Neural progenitor cell (in vitro differentiated cells): Measurements from ENCODE around the gene LAMC1. TPM values are rescaled to one million over a fixed set of nuclear protein-coding genes. Genes with fewer than 3 reads are reported as not detected.

Experiments
- DNase-seq: peaks from one replicate; pipeline ENCODE4 v3.0.0-alpha.2; 2016; ENCODE audit warnings: low spot score
- H2AFZ ChIP-seq: fragments of 200-600 bp; sonication (generic); replicated peaks from 2 replicates; pipeline ENCODE4 v1.6.1; 2016; ENCODE audit warnings: antibody characterized with exemption
- H3F3A ChIP-seq: fragments of 200-600 bp; sonication (generic); 2 replicates; pipeline ENCODE4 v1.6.1; 2016; ENCODE audit warnings: antibody characterized with exemption, low read depth
- H3K27ac ChIP-seq: fragments of 200-600 bp; sonication (generic); 2 replicates; pipeline ENCODE4 v1.5.1; 2016; ENCODE audit warnings: mild to moderate bottlenecking
- H3K27me3 ChIP-seq: fragments of 200-600 bp; sonication (generic); 2 replicates; pipeline ENCODE4 v1.6.1; 2016; ENCODE audit warnings: mild to moderate bottlenecking, moderate library complexity
- H3K36me3 ChIP-seq: fragments of 200-600 bp; sonication (generic); 2 replicates; pipeline ENCODE4 v1.5.1; 2016
- H3K4me1 ChIP-seq: fragments of 200-600 bp; sonication (generic); 2 replicates; pipeline ENCODE4 v1.6.1; 2016; ENCODE audit warnings: mixed run types
- H3K4me2 ChIP-seq: fragments of 200-600 bp; sonication (generic); 2 replicates; pipeline ENCODE4 v1.6.1; 2016
- H3K4me3 ChIP-seq: fragments of 200-600 bp; sonication (generic); 2 replicates; pipeline ENCODE4 v1.5.1; 2016
- H3K79me2 ChIP-seq: fragments of 200-600 bp; sonication (generic); 2 replicates; pipeline ENCODE4 v1.6.1; 2016; ENCODE audit warnings: low read depth
- H3K9ac ChIP-seq: fragments of 200-600 bp; sonication (generic); 2 replicates; pipeline ENCODE4 v1.6.1; 2016
- H3K9me3 ChIP-seq: fragments of 200-600 bp; sonication (generic); 2 replicates; pipeline ENCODE4 v1.5.1; 2016; ENCODE audit warnings: low read depth
- H4K20me1 ChIP-seq: fragments of 200-600 bp; sonication (generic); 2 replicates; pipeline ENCODE4 v1.6.1; 2016; ENCODE audit warnings: low read depth
- H3K27ac Mint-ChIP-seq: 3 replicates; pipeline ENCODE4 v1.8.0; 2021; ENCODE audit warnings: mixed read lengths
- H3K27me3 Mint-ChIP-seq: 2 replicates; pipeline ENCODE4 v1.8.0; 2022; ENCODE audit warnings: low read depth, mild to moderate bottlenecking, inconsistent platforms, moderate library complexity, mixed read lengths; ENCODE audit not compliant: insufficient read depth
- H3K36me3 Mint-ChIP-seq: 3 replicates; pipeline ENCODE4 v1.8.0; 2021; ENCODE audit warnings: mixed read lengths
- H3K4me1 Mint-ChIP-seq: 3 replicates; pipeline ENCODE4 v1.8.0; 2021; ENCODE audit warnings: mixed read lengths
- H3K4me3 Mint-ChIP-seq: 3 replicates; pipeline ENCODE4 v1.8.0; 2021; ENCODE audit warnings: mild to moderate bottlenecking, moderate library complexity, mixed read lengths
- H3K9me3 Mint-ChIP-seq: 3 replicates; pipeline ENCODE4 v1.8.0; 2020; ENCODE audit warnings: mixed read lengths
- EZH2 ChIP-seq: fragments of 200-600 bp; sonication (generic); IDR thresholded peaks from 2 replicates; pipeline ENCODE4 v1.6.1; 2017; ENCODE audit warnings: antibody characterized with exemption, mild to moderate bottlenecking, moderate library complexity
- EZH2phosphoT487 ChIP-seq: fragments of 200-600 bp; sonication (generic); IDR thresholded peaks from 2 replicates; pipeline ENCODE4 v1.6.1; 2017; ENCODE audit warnings: antibody characterized with exemption
- total RNA-seq: library from RNA; depleted of rRNA; stranded (reverse); fragments of >200 nt; gene quantifications from 2 replicates; pipeline ENCODE4 v1.2.3, GENCODE V29; 2015; ENCODE audit warnings: low replicate concordance
- TF ChIP-seq, protein P1 (sequence below): fragments of 200-600 bp; sonication (generic); IDR thresholded peaks from 2 replicates; pipeline ENCODE4 v1.5.1; 2017; ENCODE audit warnings: antibody characterized with exemption, mild to moderate bottlenecking

Gene LAMC1
- total RNA-seq, 1 donor from 2014 or later, result 90.2 TPM

DNA sequence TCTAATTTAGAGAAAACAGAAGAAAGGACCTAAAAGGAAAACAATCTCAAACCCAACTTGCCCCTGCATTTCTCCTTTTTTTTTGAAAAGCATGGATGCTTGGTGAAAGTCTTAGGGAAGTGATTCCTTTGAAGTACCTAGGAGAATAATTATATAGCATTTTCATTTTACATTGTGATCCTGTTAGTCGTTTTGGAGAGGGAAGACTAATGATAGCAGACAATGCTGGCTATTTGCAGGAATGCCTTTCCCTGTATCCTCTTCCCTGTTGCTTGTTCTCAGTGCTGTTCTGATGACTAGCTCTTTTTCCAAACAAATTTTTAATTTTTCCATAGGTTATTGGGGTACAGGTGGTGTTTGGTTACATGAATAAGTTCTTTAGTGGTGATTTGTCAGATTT, 53.9 kb downstream of the LAMC1 start:
- Mint-ChIP-seq H3K4me3 (no peak overlapping the region), H3K36me3 (peaks cover 16% of the 10 kb centered on the region), H3K9me3 (peaks cover 11% of the 10 kb centered on the region), H3K27ac (no peak overlapping the region), H3K27me3 (peaks cover 4% of the 10 kb centered on the region), H3K4me1 (peaks cover 14% of the 10 kb centered on the region)
- Histone ChIP-seq H3K9me3 (no peaks in the 10 kb centered on the region), H2AFZ (peak overlapping the region; percentile 23), H3K27ac (no peak overlapping the region), H3F3A (no peaks in the 10 kb centered on the region), H3K9ac (no peak overlapping the region), H3K27me3 (no peaks in the 10 kb centered on the region), H3K4me1 (peaks cover 18% of the 10 kb centered on the region), H3K36me3 (no peaks in the 10 kb centered on the region), H3K4me3 (no peak overlapping the region), H3K4me2 (no peak overlapping the region), H3K79me2 (peaks cover 38% of the 10 kb centered on the region), H4K20me1 (no peaks in the 10 kb centered on the region)
- no peak for TF ChIP-seq EZH2
- TF ChIP-seq, protein P1, sequence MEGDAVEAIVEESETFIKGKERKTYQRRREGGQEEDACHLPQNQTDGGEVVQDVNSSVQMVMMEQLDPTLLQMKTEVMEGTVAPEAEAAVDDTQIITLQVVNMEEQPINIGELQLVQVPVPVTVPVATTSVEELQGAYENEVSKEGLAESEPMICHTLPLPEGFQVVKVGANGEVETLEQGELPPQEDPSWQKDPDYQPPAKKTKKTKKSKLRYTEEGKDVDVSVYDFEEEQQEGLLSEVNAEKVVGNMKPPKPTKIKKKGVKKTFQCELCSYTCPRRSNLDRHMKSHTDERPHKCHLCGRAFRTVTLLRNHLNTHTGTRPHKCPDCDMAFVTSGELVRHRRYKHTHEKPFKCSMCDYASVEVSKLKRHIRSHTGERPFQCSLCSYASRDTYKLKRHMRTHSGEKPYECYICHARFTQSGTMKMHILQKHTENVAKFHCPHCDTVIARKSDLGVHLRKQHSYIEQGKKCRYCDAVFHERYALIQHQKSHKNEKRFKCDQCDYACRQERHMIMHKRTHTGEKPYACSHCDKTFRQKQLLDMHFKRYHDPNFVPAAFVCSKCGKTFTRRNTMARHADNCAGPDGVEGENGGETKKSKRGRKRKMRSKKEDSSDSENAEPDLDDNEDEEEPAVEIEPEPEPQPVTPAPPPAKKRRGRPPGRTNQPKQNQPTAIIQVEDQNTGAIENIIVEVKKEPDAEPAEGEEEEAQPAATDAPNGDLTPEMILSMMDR, result no peak
- TF ChIP-seq EZH2phosphoT487, result no peak
- no peak for DNase-seq

GRCh38 chr1:183079712-183080388, 56.6 kb downstream of the LAMC1 start:
- H2AFZ ChIP-seq, result no peak overlapping the region
- H3K4me3 ChIP-seq, result no peak overlapping the region
- no peaks in the 10 kb centered on the region for H3F3A ChIP-seq
- H3K79me2 ChIP-seq, result peaks cover 38% of the 10 kb centered on the region
- peaks cover 16% of the 10 kb centered on the region for H3K36me3 Mint-ChIP-seq
- H3K27ac Mint-ChIP-seq, result no peak overlapping the region
- no peak overlapping the region for H3K4me3 Mint-ChIP-seq
- H3K4me2 ChIP-seq, result no peak overlapping the region
- H3K36me3 ChIP-seq, result no peaks in the 10 kb centered on the region
- no peaks in the 10 kb centered on the region for H4K20me1 ChIP-seq
- H3K9ac ChIP-seq, result no peak overlapping the region
- H3K27me3 ChIP-seq, result no peaks in the 10 kb centered on the region
- peaks cover 5% of the 10 kb centered on the region for H3K9me3 Mint-ChIP-seq
- H3K9me3 ChIP-seq, result no peaks in the 10 kb centered on the region
- TF ChIP-seq, protein P1, result no peak
- no peak for TF ChIP-seq EZH2
- TF ChIP-seq EZH2phosphoT487, result no peak
- H3K4me1 ChIP-seq, result peaks cover 18% of the 10 kb centered on the region
- peaks cover 4% of the 10 kb centered on the region for H3K27me3 Mint-ChIP-seq
- H3K4me1 Mint-ChIP-seq, result peaks cover 9% of the 10 kb centered on the region
- H3K27ac ChIP-seq, result no peak overlapping the region
- no peak for DNase-seq

- no peaks in the 10 kb centered on the region for H3K27me3 ChIP-seq
- H3K36me3 Mint-ChIP-seq, result peaks cover 16% of the 10 kb centered on the region
- no peak for DNase-seq
- no peak overlapping the region for H2AFZ ChIP-seq
- H4K20me1 ChIP-seq, result no peaks in the 10 kb centered on the region
- no peak overlapping the region for H3K4me3 ChIP-seq
- H3K79me2 ChIP-seq, result peaks cover 42% of the 10 kb centered on the region
- no peak overlapping the region for H3K4me2 ChIP-seq
- H3K27ac Mint-ChIP-seq, result peak overlapping the region; percentile 42
- H3F3A ChIP-seq, result no peaks in the 10 kb centered on the region
- no peak overlapping the region for H3K4me3 Mint-ChIP-seq
- peaks cover 9% of the 10 kb centered on the region for H3K4me1 Mint-ChIP-seq
- no peak overlapping the region for H3K27ac ChIP-seq
- H3K9ac ChIP-seq, result no peak overlapping the region
- peaks cover 18% of the 10 kb centered on the region for H3K4me1 ChIP-seq
- H3K9me3 ChIP-seq, result no peaks in the 10 kb centered on the region
- peaks cover 4% of the 10 kb centered on the region for H3K27me3 Mint-ChIP-seq
- no peak for TF ChIP-seq EZH2phosphoT487
- no peak for TF ChIP-seq EZH2
- TF ChIP-seq, protein P1, result no peak
- H3K9me3 Mint-ChIP-seq, result peaks cover 5% of the 10 kb centered on the region
- H3K36me3 ChIP-seq, result no peaks in the 10 kb centered on the region
These were observed 57.2 kb downstream of the LAMC1 start for GRCh38 chr1:183080406-183080805.
